ENCODE results near the gene MTCH1.
"Not testable (repeated sequence)": the region's sequence is repeated elsewhere in the genome, so short reads cannot be mapped to it uniquely, and the experiment has no call there.

DNA sequence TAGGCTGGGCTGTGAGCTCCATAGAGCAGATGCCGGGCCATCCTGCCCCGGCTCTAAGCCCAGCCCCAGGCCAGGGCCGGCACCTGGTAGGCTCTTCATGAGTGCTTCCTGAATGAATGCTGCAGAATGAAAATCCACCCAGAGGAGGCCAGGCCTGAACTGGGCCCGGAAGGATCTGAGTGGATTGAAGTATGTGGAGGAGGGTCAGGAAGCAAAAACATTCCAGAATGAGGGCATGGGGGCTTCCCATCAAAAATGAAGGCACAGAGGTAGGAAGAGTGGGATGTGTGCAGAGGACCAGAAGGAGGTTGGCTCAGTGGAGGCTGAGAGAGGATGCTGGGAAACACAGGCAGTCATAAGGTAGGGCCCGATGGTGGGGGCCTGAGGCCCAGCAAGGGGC, 47.0 kb downstream of the MTCH1 start:
- not testable (repeated sequence) for TF ChIP-seq EZH2 (IDR thresholded peaks at IDR 0.05)
- TF ChIP-seq, protein P1, sequence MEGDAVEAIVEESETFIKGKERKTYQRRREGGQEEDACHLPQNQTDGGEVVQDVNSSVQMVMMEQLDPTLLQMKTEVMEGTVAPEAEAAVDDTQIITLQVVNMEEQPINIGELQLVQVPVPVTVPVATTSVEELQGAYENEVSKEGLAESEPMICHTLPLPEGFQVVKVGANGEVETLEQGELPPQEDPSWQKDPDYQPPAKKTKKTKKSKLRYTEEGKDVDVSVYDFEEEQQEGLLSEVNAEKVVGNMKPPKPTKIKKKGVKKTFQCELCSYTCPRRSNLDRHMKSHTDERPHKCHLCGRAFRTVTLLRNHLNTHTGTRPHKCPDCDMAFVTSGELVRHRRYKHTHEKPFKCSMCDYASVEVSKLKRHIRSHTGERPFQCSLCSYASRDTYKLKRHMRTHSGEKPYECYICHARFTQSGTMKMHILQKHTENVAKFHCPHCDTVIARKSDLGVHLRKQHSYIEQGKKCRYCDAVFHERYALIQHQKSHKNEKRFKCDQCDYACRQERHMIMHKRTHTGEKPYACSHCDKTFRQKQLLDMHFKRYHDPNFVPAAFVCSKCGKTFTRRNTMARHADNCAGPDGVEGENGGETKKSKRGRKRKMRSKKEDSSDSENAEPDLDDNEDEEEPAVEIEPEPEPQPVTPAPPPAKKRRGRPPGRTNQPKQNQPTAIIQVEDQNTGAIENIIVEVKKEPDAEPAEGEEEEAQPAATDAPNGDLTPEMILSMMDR (IDR thresholded peaks at IDR 0.05) = not testable (repeated sequence)
